Natural killer cell treated with Interleukin-12 subunit alpha and Interleukin-12 subunit beta and Interleukin-15 and Interleukin-18, amount 100 ng/mL, for 72 hours (primary cell): ENCODE results near the gene EXOSC6. TPM values are rescaled to one million over a fixed set of nuclear protein-coding genes. Genes with fewer than 3 reads are reported as not detected.
A peak's percentile ranks its signal among the peaks of the same experiment; 100 is the strongest.
"Not testable (repeated sequence)": the region's sequence is repeated elsewhere in the genome, so short reads cannot be mapped to it uniquely, and the experiment has no call there.

Source experiments
- ATAC-seq, 2 donors: fragments of 150-1000 bp; cut with Tn5 transposase in 1 of 2; sonication (Bioruptor Pico), chemical (Tn5 transposase) in 1 of 2; 2 replicates each; pipeline ENCODE4 v1.10.0; 2021
- DNase-seq: peaks from one replicate; pipeline ENCODE4 v3.0.0; 2022; ENCODE audit warnings: low spot score
- H3K27ac Mint-ChIP-seq, 2 donors: 1 replicate in 1 of 2; 2 replicates in 1 of 2; pipeline ENCODE4 v1.8.0; 2022; ENCODE audit warnings: mixed read lengths in 2 of 2, mild to moderate bottlenecking in 1 of 2, moderate library complexity in 1 of 2
- H3K27me3 Mint-ChIP-seq, 2 donors: 1 replicate in 1 of 2; 2 replicates in 1 of 2; pipeline ENCODE4 v1.8.0; 2022; ENCODE audit warnings: mixed read lengths in 2 of 2
- H3K36me3 Mint-ChIP-seq: one replicate; pipeline ENCODE4 v1.8.0; 2022; ENCODE audit warnings: mixed read lengths
- H3K4me1 Mint-ChIP-seq, 2 donors: 1 replicate in 1 of 2; 2 replicates in 1 of 2; pipeline ENCODE4 v1.8.0; 2022; ENCODE audit warnings: low read depth in 2 of 2, mixed read lengths in 2 of 2, mild to moderate bottlenecking in 1 of 2
- H3K4me3 Mint-ChIP-seq: one replicate; pipeline ENCODE4 v1.8.0; 2022; ENCODE audit warnings: mixed read lengths
- H3K9me3 Mint-ChIP-seq: 2 replicates; pipeline ENCODE4 v1.8.0; 2022; ENCODE audit warnings: mixed read lengths
- total RNA-seq, 2 donors: library from RNA; stranded (reverse); gene quantifications; one replicate each; pipeline ENCODE4 v1.2.3, GENCODE V29; 2022

EXOSC6 gene
- total RNA-seq = 10 to 100 TPM; 29.0 to 57.0 TPM

- Mint-ChIP-seq H3K4me3 (peak within 1 kb of the TSS; percentile 86), H3K27me3 (no peaks in the 10 kb centered on the region), H3K4me1 (peaks cover 8 to 14% of the 10 kb centered on the region in 2 donors), H3K9me3 (no peaks in the 10 kb centered on the region), H3K27ac (peak within 1 kb of the TSS; percentile 74 to 78), H3K36me3 (no peaks in the 10 kb centered on the region)
- DNase-seq = peak; percentile 95
- ATAC-seq = peak; percentile 95 to 96
These were observed at the start of gene EXOSC6 for GRCh38 chr16:70251629-70252354. Gene EXOSC6 (minus strand): TSS chr16:70251940. CDS start chr16:70251900, 40 bp downstream.

GRCh38 chr16:70301121-70301520 lies 49.4 kb upstream of the EXOSC6 start:
- ATAC-seq (no peak), DNase-seq (no peak)
- Mint-ChIP-seq H3K4me1 (peaks cover 26 to 44% of the 10 kb centered on the region in 2 donors), H3K27me3 (no peaks in the 10 kb centered on the region), H3K27ac (peak overlapping the region; percentile 91 to 99), H3K4me3 (peak overlapping the region; percentile 87), H3K9me3 (peaks cover 3% of the 10 kb centered on the region), H3K36me3 (peaks cover 25% of the 10 kb centered on the region)

- Mint-ChIP-seq H3K9me3 (peaks cover 3% of the 10 kb centered on the region), H3K27me3 (no peaks in the 10 kb centered on the region), H3K4me3 (peak within 1 kb of the TSS; percentile 87), H3K36me3 (peaks cover 25% of the 10 kb centered on the region), H3K4me1 (peaks cover 21 to 34% of the 10 kb centered on the region in 2 donors), H3K27ac (peak within 1 kb of the TSS; percentile 91 to 99)
- peak; percentile 84 for DNase-seq
- ATAC-seq = peak; percentile 92 to 93
These were observed 47.5 kb upstream of the EXOSC6 start, which contains the start of gene DDX19B for GRCh38 chr16:70298988-70299938. Gene DDX19B (plus strand): TSS chr16:70299186. CDS start chr16:70299298, 112 bp downstream.

GRCh38 chr16:70295634-70296033 lies 43.9 kb upstream of the EXOSC6 start:
- H3K27ac Mint-ChIP-seq = no peak overlapping the region
- peaks cover 13 to 19% of the 10 kb centered on the region in 2 donors for H3K4me1 Mint-ChIP-seq
- H3K9me3 Mint-ChIP-seq = no peaks in the 10 kb centered on the region
- DNase-seq (no peak), ATAC-seq (no peak)
- H3K27me3 Mint-ChIP-seq = no peaks in the 10 kb centered on the region
- no peak overlapping the region for H3K4me3 Mint-ChIP-seq
- peaks cover 2% of the 10 kb centered on the region for H3K36me3 Mint-ChIP-seq

GRCh38 chr16:70294385-70295025 lies 42.8 kb upstream of the EXOSC6 start:
- DNase-seq (no peak), ATAC-seq (no peak)
- H3K4me3 Mint-ChIP-seq = no peak overlapping the region
- H3K36me3 Mint-ChIP-seq = peaks cover under 1% of the 10 kb centered on the region
- H3K27me3 Mint-ChIP-seq = no peaks in the 10 kb centered on the region
- H3K4me1 Mint-ChIP-seq = peaks cover 11 to 13% of the 10 kb centered on the region in 2 donors
- H3K9me3 Mint-ChIP-seq = no peaks in the 10 kb centered on the region
- no peak overlapping the region for H3K27ac Mint-ChIP-seq

- Mint-ChIP-seq H3K36me3 (peaks cover 10% of the 10 kb centered on the region), H3K4me1 (peaks cover 10 to 16% of the 10 kb centered on the region in 2 donors)
- ATAC-seq, H3K27me3 Mint-ChIP-seq, H3K27ac Mint-ChIP-seq, H3K4me3 Mint-ChIP-seq, H3K9me3 Mint-ChIP-seq, DNase-seq: not testable (repeated sequence)
These were observed 40.4 kb upstream of the EXOSC6 start for GRCh38 chr16:70292148-70292547.

- H3K36me3 Mint-ChIP-seq = peaks cover 10% of the 10 kb centered on the region
These were observed 39.3 kb upstream of the EXOSC6 start for GRCh38 chr16:70290949-70291519.

GRCh38 chr16:70289229-70290094 lies 37.7 kb upstream of the EXOSC6 start, which contains the start of gene AARS1:
Gene AARS1 (minus strand): TSS chr16:70289506. CDS start chr16:70282763, 6,743 bp downstream.
- Mint-ChIP-seq H3K4me3 (peak within 1 kb of the TSS; percentile 97), H3K27ac (peak within 1 kb of the TSS; percentile 93 to 98)

More at GRCh38 chr16:70290949-70291519, 39.3 kb upstream of the EXOSC6 start:
- Mint-ChIP-seq H3K27ac (peak overlapping the region; percentile 93 to 98), H3K4me1 (peaks cover 10 to 16% of the 10 kb centered on the region in 2 donors), H3K27me3 (no peaks in the 10 kb centered on the region), H3K4me3 (peak overlapping the region; percentile 17), H3K9me3 (no peaks in the 10 kb centered on the region)
- DNase-seq = no peak
- ATAC-seq = no peak

GRCh38 chr16:70287304-70287971 lies 35.7 kb upstream of the EXOSC6 start:
- DNase-seq, H3K27ac Mint-ChIP-seq, ATAC-seq, H3K27me3 Mint-ChIP-seq, H3K9me3 Mint-ChIP-seq: not testable (repeated sequence)
- peaks cover 16% of the 10 kb centered on the region for H3K36me3 Mint-ChIP-seq
- H3K4me1 Mint-ChIP-seq = peaks cover 16 to 24% of the 10 kb centered on the region in 2 donors
- peak overlapping the region; percentile 97 for H3K4me3 Mint-ChIP-seq

More at GRCh38 chr16:70289229-70290094, 37.7 kb upstream of the EXOSC6 start, which contains the start of gene AARS1:
- Mint-ChIP-seq H3K27me3 (no peaks in the 10 kb centered on the region), H3K4me1 (peaks cover 14 to 16% of the 10 kb centered on the region in 2 donors), H3K9me3 (no peaks in the 10 kb centered on the region), H3K36me3 (peaks cover 10% of the 10 kb centered on the region)
- peak; percentile 99 for ATAC-seq
- DNase-seq = peak; percentile 98

GRCh38 chr16:70276392-70276791 lies 24.7 kb upstream of the EXOSC6 start:
- Mint-ChIP-seq H3K27ac (no peak overlapping the region), H3K4me1 (no peaks in the 10 kb centered on the region), H3K4me3 (no peak overlapping the region), H3K9me3 (no peaks in the 10 kb centered on the region), H3K27me3 (no peaks in the 10 kb centered on the region), H3K36me3 (peaks cover 18% of the 10 kb centered on the region)
- DNase-seq (no peak), ATAC-seq (no peak)

GRCh38 chr16:70271696-70272095 lies 20.0 kb upstream of the EXOSC6 start:
- Mint-ChIP-seq H3K36me3 (peaks cover 19% of the 10 kb centered on the region), H3K9me3 (no peaks in the 10 kb centered on the region), H3K4me3 (no peak overlapping the region), H3K4me1 (peaks cover 0 to 2% of the 10 kb centered on the region in 2 donors), H3K27ac (no peak overlapping the region), H3K27me3 (no peaks in the 10 kb centered on the region)
- ATAC-seq (no peak), DNase-seq (no peak)

- no peak for ATAC-seq
- Mint-ChIP-seq H3K36me3 (peaks cover 17% of the 10 kb centered on the region), H3K27me3 (no peaks in the 10 kb centered on the region), H3K9me3 (no peaks in the 10 kb centered on the region), H3K4me1 (peaks cover 0 to 2% of the 10 kb centered on the region in 2 donors), H3K27ac (no peak overlapping the region), H3K4me3 (no peak overlapping the region)
- DNase-seq = no peak
These were observed 18.4 kb upstream of the EXOSC6 start for GRCh38 chr16:70270176-70270575.
